GM23338 (cell line): ENCODE data around the gene IBA57.

Experiments
- ETS1 ChIP-seq: IDR thresholded peaks from 2 replicates; pipeline ENCODE4 v1.6.1; 2016; ENCODE audit warnings: antibody characterized with exemption
- EZH2 ChIP-seq: fragments of 200-600 bp; sonication (generic); IDR thresholded peaks from one replicate; pipeline ENCODE4 v1.8.0; 2017; ENCODE audit warnings: antibody characterized with exemption, mild to moderate bottlenecking, low read depth; ENCODE audit not compliant: unreplicated experiment
- EZH2phosphoT487 ChIP-seq: fragments of 200-600 bp; sonication (generic); IDR thresholded peaks from one replicate; pipeline ENCODE4 v1.8.1; 2018; ENCODE audit warnings: antibody characterized with exemption; ENCODE audit not compliant: unreplicated experiment
- JUNB ChIP-seq: IDR thresholded peaks from one replicate; pipeline ENCODE4 v1.6.1; 2016; ENCODE audit warnings: antibody characterized with exemption; ENCODE audit not compliant: unreplicated experiment
- POLR2AphosphoS5 ChIP-seq: IDR thresholded peaks from 2 replicates; pipeline ENCODE4 v1.6.1; 2016; ENCODE audit warnings: antibody characterized with exemption, low read depth
- STAT1 ChIP-seq: IDR thresholded peaks from one replicate; pipeline ENCODE4 v1.6.1; 2016; ENCODE audit warnings: antibody characterized with exemption; ENCODE audit not compliant: unreplicated experiment
- TF ChIP-seq, protein P1 (sequence below), 2 experiments: fragments of 200-600 bp in 1 of 2; sonication (generic) in 1 of 2; conservative IDR thresholded peaks; 2 replicates each; pipeline versions ENCODE4 v1.5.1 to v1.6.1; 2016 to 2017; ENCODE audit warnings: antibody characterized with exemption in 2 of 2, low read depth in 2 of 2, mild to moderate bottlenecking in 2 of 2, moderate library complexity in 1 of 2
- TF ChIP-seq, protein P2 (sequence below): IDR thresholded peaks from one replicate; pipeline ENCODE4 v1.6.1; 2018; ENCODE audit warnings: antibody characterized with exemption; ENCODE audit not compliant: unreplicated experiment

DNA sequence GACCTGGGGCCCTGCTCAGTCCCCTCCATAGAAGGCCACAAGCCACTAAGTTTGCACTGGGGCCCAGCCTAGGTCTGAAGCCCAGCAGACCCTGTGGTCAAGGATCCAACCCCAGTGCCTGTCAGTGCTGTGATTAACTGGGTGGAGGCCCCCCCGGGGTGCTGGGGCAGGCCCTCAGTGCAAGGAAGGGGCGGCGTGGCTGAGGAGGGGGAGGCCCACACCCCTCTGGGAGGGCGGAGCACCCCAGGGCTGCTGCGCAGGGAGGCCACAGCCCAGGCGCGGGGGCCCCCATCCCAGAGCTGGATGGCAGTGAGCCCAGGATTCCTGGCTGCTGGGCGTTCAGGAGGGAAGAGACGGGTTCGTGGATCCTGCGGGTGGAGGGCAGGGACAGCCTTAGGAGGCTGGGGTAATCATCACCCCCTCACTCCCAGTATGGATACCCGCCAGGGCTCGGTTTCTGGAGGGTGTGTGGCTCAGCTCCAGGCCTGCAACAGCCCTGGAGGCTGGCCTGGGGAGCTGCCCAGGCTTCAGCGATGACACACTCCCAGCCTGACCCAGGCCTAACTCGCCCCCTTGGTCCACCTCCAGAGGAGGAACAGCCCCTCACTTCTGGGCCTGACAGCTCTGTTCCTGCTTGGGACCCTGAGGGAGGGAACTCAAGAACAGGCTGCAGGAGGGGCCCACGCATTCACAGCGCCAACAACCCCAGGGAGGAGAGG, 15.0 kb upstream of the IBA57 start:
- TF ChIP-seq, protein P1, sequence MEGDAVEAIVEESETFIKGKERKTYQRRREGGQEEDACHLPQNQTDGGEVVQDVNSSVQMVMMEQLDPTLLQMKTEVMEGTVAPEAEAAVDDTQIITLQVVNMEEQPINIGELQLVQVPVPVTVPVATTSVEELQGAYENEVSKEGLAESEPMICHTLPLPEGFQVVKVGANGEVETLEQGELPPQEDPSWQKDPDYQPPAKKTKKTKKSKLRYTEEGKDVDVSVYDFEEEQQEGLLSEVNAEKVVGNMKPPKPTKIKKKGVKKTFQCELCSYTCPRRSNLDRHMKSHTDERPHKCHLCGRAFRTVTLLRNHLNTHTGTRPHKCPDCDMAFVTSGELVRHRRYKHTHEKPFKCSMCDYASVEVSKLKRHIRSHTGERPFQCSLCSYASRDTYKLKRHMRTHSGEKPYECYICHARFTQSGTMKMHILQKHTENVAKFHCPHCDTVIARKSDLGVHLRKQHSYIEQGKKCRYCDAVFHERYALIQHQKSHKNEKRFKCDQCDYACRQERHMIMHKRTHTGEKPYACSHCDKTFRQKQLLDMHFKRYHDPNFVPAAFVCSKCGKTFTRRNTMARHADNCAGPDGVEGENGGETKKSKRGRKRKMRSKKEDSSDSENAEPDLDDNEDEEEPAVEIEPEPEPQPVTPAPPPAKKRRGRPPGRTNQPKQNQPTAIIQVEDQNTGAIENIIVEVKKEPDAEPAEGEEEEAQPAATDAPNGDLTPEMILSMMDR (conservative IDR thresholded peaks at IDR 0.05; ENCODE audit: low read depth in 2 of 2), result no peak
- TF ChIP-seq POLR2AphosphoS5 (no peak), EZH2phosphoT487 (no peak), EZH2 (no peak), STAT1 (no peak), ETS1 (no peak), JUNB (no peak)
- TF ChIP-seq, protein P2, sequence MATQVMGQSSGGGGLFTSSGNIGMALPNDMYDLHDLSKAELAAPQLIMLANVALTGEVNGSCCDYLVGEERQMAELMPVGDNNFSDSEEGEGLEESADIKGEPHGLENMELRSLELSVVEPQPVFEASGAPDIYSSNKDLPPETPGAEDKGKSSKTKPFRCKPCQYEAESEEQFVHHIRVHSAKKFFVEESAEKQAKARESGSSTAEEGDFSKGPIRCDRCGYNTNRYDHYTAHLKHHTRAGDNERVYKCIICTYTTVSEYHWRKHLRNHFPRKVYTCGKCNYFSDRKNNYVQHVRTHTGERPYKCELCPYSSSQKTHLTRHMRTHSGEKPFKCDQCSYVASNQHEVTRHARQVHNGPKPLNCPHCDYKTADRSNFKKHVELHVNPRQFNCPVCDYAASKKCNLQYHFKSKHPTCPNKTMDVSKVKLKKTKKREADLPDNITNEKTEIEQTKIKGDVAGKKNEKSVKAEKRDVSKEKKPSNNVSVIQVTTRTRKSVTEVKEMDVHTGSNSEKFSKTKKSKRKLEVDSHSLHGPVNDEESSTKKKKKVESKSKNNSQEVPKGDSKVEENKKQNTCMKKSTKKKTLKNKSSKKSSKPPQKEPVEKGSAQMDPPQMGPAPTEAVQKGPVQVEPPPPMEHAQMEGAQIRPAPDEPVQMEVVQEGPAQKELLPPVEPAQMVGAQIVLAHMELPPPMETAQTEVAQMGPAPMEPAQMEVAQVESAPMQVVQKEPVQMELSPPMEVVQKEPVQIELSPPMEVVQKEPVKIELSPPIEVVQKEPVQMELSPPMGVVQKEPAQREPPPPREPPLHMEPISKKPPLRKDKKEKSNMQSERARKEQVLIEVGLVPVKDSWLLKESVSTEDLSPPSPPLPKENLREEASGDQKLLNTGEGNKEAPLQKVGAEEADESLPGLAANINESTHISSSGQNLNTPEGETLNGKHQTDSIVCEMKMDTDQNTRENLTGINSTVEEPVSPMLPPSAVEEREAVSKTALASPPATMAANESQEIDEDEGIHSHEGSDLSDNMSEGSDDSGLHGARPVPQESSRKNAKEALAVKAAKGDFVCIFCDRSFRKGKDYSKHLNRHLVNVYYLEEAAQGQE, result no peak
